ENCODE measurements around the gene RERG.

DNA sequence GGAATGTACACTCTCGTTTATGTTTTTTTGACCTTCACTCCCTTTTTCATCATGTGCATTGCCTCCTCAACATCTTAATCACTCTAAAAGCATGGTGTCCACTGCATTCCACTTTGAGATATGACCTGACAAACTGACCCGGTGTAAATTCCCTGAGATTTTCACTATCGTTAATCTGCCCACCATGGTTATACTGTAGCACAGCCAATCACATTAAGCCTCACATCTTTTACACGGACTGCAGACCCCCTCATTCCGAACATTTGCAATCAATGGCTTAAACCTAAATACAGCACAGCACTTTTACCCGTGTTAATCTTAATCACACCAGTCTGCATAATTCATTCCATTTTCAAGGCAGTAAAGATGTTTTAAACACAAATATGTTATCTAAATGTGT, 2.4 kb downstream of the RERG start:
- no peak for TF ChIP-seq EZH2phosphoT487 (IDR thresholded peaks at IDR 0.05; ENCODE audit: insufficient read depth, low read depth)
- TF ChIP-seq EZH2 (IDR thresholded peaks at IDR 0.05; ENCODE audit: insufficient read depth, poor library complexity, severe bottlenecking) = no peak
